KOPT-K1 (cell line): Measurements from ENCODE around the gene LINGO4.

Experiments used
- H3K27ac ChIP-seq: fragments of 200-600 bp; sonication (generic); 2 replicates; pipeline ENCODE4 v1.5.1; 2016; ENCODE audit warnings: antibody characterized with exemption, mild to moderate bottlenecking, low read depth, low read length; ENCODE audit not compliant: poor library complexity, severe bottlenecking
- H3K36me3 ChIP-seq: fragments of 200-600 bp; sonication (generic); 2 replicates; pipeline ENCODE4 v1.5.1; 2017; ENCODE audit warnings: antibody characterized with exemption, mild to moderate bottlenecking, low read length, moderate library complexity; ENCODE audit not compliant: insufficient read depth
- H3K9me3 ChIP-seq: fragments of 200-600 bp; sonication (generic); 2 replicates; pipeline ENCODE4 v1.5.1; 2017; ENCODE audit warnings: antibody characterized with exemption, low read length, mild to moderate bottlenecking; ENCODE audit not compliant: insufficient read depth, poor library complexity, severe bottlenecking

Gene LINGO4

DNA sequence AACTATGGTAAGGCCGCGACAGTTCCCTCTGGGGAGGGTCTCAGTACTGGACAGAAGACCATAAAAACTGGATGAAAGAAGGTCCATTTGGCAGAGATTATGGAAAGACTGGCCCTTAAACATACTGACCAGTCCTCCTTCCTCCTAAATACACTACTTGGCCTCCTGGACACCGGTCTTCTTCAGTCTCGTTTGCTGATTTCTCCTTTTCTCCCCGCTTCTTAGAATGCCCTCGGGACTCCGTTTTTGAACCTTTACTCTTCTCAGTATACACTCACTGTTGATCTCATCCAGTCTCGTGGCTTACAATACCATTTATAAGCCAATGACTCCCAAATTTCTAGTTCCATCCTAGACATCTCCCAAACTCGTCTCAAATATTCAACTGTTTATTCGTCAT lies 41.2 kb downstream of the LINGO4 start:
- H3K36me3 ChIP-seq, result peaks cover 30% of the 10 kb centered on the region
- no peaks in the 10 kb centered on the region for H3K9me3 ChIP-seq
- H3K27ac ChIP-seq, result peak overlapping the region; percentile 71

DNA sequence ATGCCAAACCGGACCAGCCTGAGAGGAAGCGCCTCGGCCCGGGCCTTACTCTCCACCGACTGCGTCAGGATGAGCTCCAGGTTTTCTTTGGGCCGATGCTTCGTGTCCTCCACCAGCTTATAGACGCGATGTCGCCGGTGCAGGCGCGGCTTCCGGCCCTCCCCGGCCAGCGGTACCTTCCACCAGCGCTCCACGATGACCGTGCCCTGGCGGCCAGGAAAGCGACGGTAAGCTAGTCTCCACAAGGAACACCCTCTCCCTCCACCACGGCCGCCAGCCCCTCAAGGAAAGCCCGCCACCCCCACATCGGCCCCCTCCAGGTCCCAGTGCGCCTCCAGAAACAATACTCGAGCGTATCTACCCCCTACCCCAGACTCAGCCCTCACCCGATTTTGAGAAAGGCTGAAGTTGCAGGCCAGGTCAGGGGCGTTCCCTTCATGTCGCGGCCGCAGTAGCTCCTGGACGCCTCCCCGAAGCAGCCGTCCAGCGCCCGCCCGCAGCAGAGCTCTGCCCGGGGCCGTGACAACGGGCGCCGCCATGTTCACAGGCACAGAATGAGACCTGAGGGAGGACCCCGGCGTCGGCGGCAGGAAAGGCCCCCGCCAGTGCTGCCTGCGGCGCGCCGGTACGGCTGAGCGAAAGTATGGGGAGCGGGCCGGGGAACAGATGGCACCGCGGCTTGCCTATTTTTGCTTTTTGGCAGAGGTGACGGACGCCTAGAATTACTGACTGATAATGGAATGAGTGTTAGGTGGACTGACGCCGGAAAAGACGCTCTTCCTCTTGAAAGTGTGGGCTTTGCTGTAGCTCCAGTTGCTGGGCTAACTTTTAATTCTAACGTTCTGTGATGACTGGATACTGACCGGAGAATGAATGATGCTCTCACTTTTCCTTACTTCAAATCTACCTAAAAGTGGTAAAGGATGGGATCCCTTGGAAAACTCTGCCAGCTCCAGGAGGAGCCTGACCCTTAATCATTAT lies 42.0 kb downstream of the LINGO4 start, which contains the start of gene MRPL9:
TSS of gene MRPL9 (minus strand) at position 556 of the 981 bp plus-strand sequence. CDS start at position 539, 17 bp downstream.
- H3K9me3 ChIP-seq, result no peaks in the 10 kb centered on the region
- peak within 1 kb of the TSS; percentile 71 for H3K27ac ChIP-seq
- H3K36me3 ChIP-seq, result peaks cover 37% of the 10 kb centered on the region

DNA sequence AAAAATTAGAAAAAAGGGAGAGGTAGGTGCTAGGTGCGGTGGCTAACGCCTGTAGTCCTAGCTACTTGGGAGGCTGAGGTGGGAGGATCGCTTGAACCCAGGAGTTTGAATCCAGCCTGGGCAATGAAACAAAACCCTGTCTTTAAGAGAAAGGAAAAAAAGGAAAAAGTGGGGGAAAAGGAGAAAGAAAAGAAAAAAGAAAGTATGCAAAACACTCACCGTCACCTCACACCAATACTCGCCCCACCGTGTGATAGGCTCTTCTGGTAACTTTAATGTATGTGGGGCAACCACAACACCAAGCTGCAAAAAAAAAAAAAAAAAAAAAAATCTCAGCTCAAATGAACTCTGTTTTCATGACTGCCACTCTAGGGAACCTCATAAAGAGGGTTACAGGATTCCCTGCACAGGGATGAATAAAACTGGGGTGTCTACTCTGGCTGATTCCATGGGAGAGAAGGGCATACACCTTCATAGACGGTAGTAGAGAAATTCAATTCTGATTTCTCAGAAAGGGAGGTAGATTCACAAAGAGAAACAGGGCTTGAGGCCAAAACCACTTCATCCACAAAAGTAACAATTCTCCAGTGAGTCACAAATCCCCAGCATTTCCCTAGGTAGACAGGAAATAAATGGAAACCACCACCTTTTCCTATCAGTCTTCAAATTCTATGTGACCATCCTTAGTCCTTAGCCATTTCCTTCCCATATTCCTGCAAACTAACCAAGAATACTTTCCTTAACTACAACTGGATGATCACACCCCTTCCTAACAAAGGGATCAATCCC lies 44.4 kb downstream of the LINGO4 start:
- no peaks in the 10 kb centered on the region for H3K9me3 ChIP-seq
- peaks cover 44% of the 10 kb centered on the region for H3K36me3 ChIP-seq
- H3K27ac ChIP-seq, result no peak overlapping the region

DNA sequence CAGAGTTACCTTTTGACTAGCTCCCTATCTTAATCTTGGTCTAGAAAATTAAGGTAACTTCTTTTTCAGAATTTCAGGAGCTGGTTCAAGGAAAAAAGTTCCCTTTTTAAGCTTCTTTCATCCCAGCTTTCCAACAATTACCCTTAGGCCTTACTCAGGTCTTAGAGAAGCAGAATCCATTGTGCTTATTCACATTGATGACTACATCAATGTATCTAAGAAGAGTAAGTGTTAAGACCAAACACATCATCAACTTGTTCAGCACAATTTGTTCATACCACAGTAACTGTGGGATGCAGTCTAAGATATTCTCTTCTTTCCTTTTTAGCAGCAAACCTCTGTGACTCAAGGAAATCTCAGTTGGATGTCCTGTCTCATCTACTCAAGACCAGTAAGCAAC lies 46.0 kb downstream of the LINGO4 start:
- no peak overlapping the region for H3K27ac ChIP-seq
- no peaks in the 10 kb centered on the region for H3K9me3 ChIP-seq
- peaks cover 44% of the 10 kb centered on the region for H3K36me3 ChIP-seq

DNA sequence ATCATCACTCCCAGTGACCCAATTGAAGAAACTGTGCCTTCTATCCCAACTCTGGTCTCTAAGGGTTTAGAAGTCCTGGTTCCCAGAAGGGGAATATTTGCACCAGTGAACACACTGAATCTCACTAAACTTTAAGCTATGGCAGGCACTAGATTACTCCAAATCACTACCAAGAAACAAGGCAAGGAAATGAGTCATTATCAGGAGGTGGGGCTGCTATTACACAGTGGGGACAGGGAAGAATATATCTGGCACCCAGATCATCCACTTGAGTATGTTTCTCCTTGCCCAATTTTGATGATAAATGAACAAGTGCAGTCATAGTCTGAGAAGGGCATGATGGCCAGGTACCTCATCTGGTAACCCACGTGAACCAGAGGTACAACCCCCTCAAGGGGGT lies 48.9 kb downstream of the LINGO4 start:
- Histone ChIP-seq H3K27ac (no peak overlapping the region), H3K9me3 (no peaks in the 10 kb centered on the region), H3K36me3 (peaks cover 37% of the 10 kb centered on the region)
